Lung (tissue), 12 donors: ENCODE data around the gene MMP11. TPM values are rescaled to one million over a fixed set of nuclear protein-coding genes. Genes with fewer than 3 reads are reported as not detected.

Source experiments
- ATAC-seq: fragments of 200-7000 bp; cut with Tn5 transposase; one replicate; pipeline ENCODE4 v1.9.1; 2020; ENCODE audit warnings: moderate number of reproducible peaks; ENCODE audit not compliant: insufficient read depth, low FRiP score
- DNase-seq, 3 donors: peaks; one replicate each; pipeline ENCODE4 v3.0.0-alpha.2; 2013 to 2017
- H3K27ac ChIP-seq, 2 donors: one replicate each; pipeline ENCODE4 v1.5.1; 2013; ENCODE audit warnings: mild to moderate bottlenecking in 2 of 2, moderate library complexity in 2 of 2, control low read depth in 1 of 2, inconsistent platforms in 1 of 2, low read depth in 1 of 2, low read length in 1 of 2
- H3K27me3 ChIP-seq, 3 donors: one replicate each; pipeline ENCODE4 v1.5.1; 2013; ENCODE audit warnings: low read length in 2 of 3; ENCODE audit not compliant: control insufficient read depth in 3 of 3, insufficient read depth in 3 of 3
- H3K36me3 ChIP-seq, 4 donors: one replicate each; pipeline ENCODE4 v1.5.1; 2013; ENCODE audit warnings: low read length in 4 of 4, mild to moderate bottlenecking in 1 of 4, moderate library complexity in 1 of 4; ENCODE audit not compliant: control insufficient read depth in 4 of 4, insufficient read depth in 4 of 4
- H3K4me1 ChIP-seq, 5 donors: one replicate each; pipeline ENCODE4 v1.5.1; 2013; ENCODE audit warnings: low read length in 5 of 5, mild to moderate bottlenecking in 2 of 5, moderate library complexity in 1 of 5; ENCODE audit not compliant: control insufficient read depth in 5 of 5, insufficient read depth in 5 of 5
- H3K4me3 ChIP-seq: one replicate; pipeline ENCODE4 v1.5.1; 2013; ENCODE audit warnings: mild to moderate bottlenecking, control low read depth, moderate library complexity
- H3K9ac ChIP-seq, 2 donors: one replicate each; pipeline ENCODE4 v1.5.1; 2013; ENCODE audit warnings: low read length in 2 of 2, control low read depth in 1 of 2; ENCODE audit not compliant: insufficient read depth in 1 of 2
- H3K9me3 ChIP-seq, 4 donors: one replicate each; pipeline ENCODE4 v1.5.1; 2013; ENCODE audit warnings: low read length in 3 of 4, mild to moderate bottlenecking in 1 of 4, moderate library complexity in 1 of 4; ENCODE audit not compliant: control insufficient read depth in 4 of 4, insufficient read depth in 3 of 4
- WGBS, 2 donors: extraction: QIAGEN DNeasy Blood & Tissue Kit; methylation state at CpG; one replicate each; pipeline ENCODE4 v1.1.7; 2013; 5-methylcytosine and 5-hydroxymethylcytosine counted together
- polyA plus RNA-seq, 2 donors: library from polyadenylated mRNA; stranded (reverse); fragments of 200-250 nt; gene quantifications; one replicate each; pipeline ENCODE4 v1.2.1, GENCODE V29; 2013
- total RNA-seq, 2 donors: library from RNA; depleted of rRNA in 1 of 2; stranded (reverse); fragments of >200 nt in 1 of 2; gene quantifications; one replicate each; pipeline ENCODE4 v1.2.1, GENCODE V29; 2014 to 2021
- TF ChIP-seq, protein P1 (sequence below): IDR thresholded peaks from 2 replicates; pipeline ENCODE4 v1.5.1; 2012; ENCODE audit warnings: mild to moderate bottlenecking; ENCODE audit errors: control extremely low read depth, extremely low read depth
- donor health status: control.
- donor health status: control.
- donor health status: Bipolar disorder and iron deficiency.
- donor health status: healthy.
- donor health status: DM: yes; HTN: yes; CAD: no.

Gene MMP11
- total and polyA plus RNA-seq, 4 donors, result 0.43 to 2.6 (median 1.4) TPM

DNA sequence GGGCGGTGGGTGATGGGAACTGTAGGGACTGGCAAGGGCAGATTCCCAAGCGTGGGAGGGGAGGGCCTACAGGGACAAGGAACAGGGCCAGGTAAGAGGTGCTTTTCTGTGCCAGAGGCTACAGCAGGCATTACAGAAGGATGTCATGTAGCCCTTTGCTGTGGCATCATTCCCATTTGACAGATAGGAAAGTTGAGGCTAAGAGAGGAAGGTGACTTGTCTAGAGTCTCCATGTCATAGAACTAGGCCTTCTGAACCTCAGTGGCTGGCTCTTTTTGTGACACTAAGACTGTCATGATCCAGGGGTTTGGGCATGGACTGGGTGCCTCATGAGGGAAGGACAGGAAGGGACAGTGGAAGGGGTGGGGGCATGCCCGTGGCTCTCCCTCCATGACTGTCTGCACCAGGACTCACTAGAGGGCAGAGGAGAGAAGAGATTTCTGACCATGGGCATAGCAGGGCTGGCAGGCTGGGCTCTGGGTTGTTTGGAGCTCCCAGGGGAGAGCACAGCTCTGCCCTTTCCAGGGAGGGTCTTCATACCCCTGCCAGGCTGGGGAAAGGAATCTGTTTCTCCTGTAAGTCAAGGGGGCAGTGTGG is 3.2 kb downstream of the MMP11 start:
- Histone ChIP-seq H3K4me1 (peaks cover 0 to 27% (median 14%) of the 10 kb centered on the region in 5 donors), H3K9me3 (no peaks in the 10 kb centered on the region), H3K9ac (no peak overlapping the region), H3K27ac (no peak overlapping the region), H3K4me3 (no peak overlapping the region), H3K36me3 (no peaks in the 10 kb centered on the region), H3K27me3 (no peaks in the 10 kb centered on the region)
- ATAC-seq (no peak), DNase-seq (no peak)
- TF ChIP-seq, protein P1, sequence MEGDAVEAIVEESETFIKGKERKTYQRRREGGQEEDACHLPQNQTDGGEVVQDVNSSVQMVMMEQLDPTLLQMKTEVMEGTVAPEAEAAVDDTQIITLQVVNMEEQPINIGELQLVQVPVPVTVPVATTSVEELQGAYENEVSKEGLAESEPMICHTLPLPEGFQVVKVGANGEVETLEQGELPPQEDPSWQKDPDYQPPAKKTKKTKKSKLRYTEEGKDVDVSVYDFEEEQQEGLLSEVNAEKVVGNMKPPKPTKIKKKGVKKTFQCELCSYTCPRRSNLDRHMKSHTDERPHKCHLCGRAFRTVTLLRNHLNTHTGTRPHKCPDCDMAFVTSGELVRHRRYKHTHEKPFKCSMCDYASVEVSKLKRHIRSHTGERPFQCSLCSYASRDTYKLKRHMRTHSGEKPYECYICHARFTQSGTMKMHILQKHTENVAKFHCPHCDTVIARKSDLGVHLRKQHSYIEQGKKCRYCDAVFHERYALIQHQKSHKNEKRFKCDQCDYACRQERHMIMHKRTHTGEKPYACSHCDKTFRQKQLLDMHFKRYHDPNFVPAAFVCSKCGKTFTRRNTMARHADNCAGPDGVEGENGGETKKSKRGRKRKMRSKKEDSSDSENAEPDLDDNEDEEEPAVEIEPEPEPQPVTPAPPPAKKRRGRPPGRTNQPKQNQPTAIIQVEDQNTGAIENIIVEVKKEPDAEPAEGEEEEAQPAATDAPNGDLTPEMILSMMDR, result no peak
- WGBS, 2 donors, result 69 to 76% methylated on average over 3 of the region's 3 CpGs

DNA sequence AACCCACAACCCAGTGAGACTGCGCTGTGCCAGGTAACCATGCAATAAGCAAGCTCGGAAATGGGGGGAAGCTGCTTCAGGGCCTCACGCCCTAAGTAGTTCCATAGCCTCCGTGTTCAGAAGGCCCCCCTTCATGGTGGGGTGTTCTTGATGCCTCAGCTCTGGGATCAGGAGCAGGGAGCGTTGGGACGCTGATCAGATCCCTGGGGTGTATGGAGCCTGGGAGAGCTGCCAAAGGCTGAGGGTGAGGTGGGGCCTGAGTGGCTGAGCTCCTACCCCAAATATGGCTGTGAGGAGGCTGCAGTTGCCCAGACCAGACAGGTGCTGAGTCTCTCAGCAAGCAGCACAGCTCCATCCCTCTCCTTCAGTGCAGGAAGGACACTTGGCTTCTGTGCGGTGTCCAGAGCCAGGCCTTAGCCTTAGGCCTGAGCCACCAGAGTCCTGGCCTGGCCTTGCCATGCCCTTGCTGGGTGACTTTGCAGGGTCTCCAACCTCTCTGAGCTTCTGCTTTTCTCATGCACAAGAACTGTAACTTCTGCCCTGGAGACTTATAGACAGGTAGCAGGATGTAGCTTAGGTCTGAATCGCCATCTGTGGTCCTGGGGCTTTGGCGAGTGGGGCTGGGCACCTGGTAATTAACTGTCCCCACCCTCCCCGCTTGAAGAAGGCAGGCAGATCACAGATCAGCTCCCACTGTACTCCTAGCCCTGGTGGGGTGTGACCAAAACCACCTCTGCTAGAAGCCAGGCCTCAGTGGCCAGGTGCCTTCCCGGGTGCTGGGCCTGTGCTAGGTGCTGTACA is 5.3 kb downstream of the MMP11 start:
- ATAC-seq (no peak), DNase-seq (no peak)
- H3K36me3 ChIP-seq, result no peaks in the 10 kb centered on the region
- no peak overlapping the region for H3K27ac ChIP-seq
- no peaks in the 10 kb centered on the region for H3K27me3 ChIP-seq
- peaks cover 0 to 24% (median 14%) of the 10 kb centered on the region in 5 donors for H3K4me1 ChIP-seq
- TF ChIP-seq, protein P1, result no peak
- H3K9ac ChIP-seq, result no peak overlapping the region
- no peaks in the 10 kb centered on the region for H3K9me3 ChIP-seq
- H3K4me3 ChIP-seq, result no peak overlapping the region
- 84 to 90% methylated on average over 11 of the region's 11 CpGs for WGBS, 2 donors

DNA sequence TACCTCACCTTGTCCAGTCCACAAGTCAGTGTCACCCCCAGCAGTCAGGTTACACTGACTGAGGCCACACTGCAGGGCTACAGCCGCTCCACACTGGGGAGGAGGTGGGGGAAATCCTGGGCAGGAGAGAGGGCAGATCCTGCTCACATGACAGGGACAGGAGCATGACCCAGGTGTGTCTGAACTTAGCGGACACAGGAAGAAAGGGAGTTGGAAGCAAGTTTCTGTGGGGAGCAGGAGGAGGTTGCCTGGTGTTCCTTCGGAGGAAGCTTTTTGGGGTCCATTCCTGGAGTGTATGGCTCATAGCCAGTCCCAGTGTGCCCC is 5.9 kb downstream of the MMP11 start:
- no peak overlapping the region for H3K9ac ChIP-seq
- H3K36me3 ChIP-seq, result no peaks in the 10 kb centered on the region
- no peak overlapping the region for H3K4me3 ChIP-seq
- DNase-seq, result no peak
- H3K27me3 ChIP-seq, result no peaks in the 10 kb centered on the region
- H3K4me1 ChIP-seq, result peaks cover 0 to 18% (median 10%) of the 10 kb centered on the region in 5 donors
- 79 to 87% methylated on average over 3 of the region's 3 CpGs for WGBS, 2 donors
- TF ChIP-seq, protein P1, result no peak
- H3K27ac ChIP-seq, result no peak overlapping the region
- ATAC-seq, result no peak
- H3K9me3 ChIP-seq, result no peaks in the 10 kb centered on the region
